Epithelial cell of proximal tubule (primary cell): ENCODE data around the gene KCTD10. TPM values are rescaled to one million over a fixed set of nuclear protein-coding genes. Genes with fewer than 3 reads are reported as not detected.

ENCODE experiments used
- DNase-seq: peaks from one replicate; pipeline ENCODE4 v3.0.0-alpha.2; 2011; ENCODE audit warnings: low read depth
- H3K4me3 ChIP-seq: 2 replicates; pipeline ENCODE4 v1.5.1; 2011; ENCODE audit warnings: low read depth, mild to moderate bottlenecking, low read length
- total RNA-seq: library from RNA; depleted of rRNA; stranded (reverse); fragments of >200 nt; gene quantifications from 2 replicates; pipeline ENCODE4 v1.2.3, GENCODE V29; 2015
- TF ChIP-seq, protein P1 (sequence below): conservative IDR thresholded peaks from 2 replicates; pipeline ENCODE4 v1.5.1; 2012; ENCODE audit warnings: low read depth, mild to moderate bottlenecking, low read length

The KCTD10 gene
- total RNA-seq, 1 donor from 2014 or later: 43.8 TPM

DNA sequence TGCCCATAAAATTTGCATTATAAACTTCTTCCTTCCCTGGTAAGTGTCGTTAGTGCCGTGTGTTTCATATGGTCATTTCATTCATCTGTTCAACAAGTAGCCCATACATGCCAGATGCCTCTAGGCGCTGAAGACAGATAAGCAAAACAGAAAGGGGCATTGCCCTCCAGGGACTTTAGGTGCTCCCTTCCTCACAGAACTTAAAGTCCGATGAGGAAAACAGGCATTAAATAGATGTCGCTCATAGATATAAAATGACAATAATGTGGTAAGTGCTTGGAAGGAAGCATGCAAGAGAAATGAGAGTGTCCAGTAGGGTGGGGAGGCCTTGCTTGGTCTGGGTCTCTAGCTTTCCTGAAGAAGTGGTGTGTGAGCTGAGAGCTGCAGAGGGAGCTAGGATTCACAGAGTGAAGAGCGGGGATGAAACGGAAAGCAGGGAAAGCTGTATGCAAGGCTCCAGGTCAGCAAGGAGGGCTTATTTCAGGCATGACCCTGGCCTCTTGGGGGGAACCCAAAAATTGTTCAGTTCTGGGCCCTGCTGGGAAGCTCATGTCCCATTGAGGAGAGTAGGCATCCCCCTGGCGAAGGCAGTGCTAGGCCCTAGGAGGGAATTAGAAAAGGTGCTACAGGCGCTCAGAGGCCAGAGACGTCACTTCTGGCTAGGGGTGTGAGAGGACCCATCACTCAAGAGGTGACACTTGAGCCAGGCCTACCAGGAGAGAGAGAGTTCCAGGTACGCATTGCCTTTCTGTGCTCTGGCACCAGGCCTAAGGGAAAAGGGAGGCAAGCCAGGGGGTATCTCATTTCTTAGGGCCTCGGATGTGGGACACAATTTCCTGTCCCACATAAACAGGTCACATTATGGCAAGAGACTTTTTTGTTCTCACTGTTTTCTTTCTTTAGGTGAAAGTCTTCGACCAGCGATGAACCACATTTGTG is 12.2 kb upstream of the KCTD10 start:
- no peak for DNase-seq
- TF ChIP-seq, protein P1, sequence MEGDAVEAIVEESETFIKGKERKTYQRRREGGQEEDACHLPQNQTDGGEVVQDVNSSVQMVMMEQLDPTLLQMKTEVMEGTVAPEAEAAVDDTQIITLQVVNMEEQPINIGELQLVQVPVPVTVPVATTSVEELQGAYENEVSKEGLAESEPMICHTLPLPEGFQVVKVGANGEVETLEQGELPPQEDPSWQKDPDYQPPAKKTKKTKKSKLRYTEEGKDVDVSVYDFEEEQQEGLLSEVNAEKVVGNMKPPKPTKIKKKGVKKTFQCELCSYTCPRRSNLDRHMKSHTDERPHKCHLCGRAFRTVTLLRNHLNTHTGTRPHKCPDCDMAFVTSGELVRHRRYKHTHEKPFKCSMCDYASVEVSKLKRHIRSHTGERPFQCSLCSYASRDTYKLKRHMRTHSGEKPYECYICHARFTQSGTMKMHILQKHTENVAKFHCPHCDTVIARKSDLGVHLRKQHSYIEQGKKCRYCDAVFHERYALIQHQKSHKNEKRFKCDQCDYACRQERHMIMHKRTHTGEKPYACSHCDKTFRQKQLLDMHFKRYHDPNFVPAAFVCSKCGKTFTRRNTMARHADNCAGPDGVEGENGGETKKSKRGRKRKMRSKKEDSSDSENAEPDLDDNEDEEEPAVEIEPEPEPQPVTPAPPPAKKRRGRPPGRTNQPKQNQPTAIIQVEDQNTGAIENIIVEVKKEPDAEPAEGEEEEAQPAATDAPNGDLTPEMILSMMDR: no peak
- no peak overlapping the region for H3K4me3 ChIP-seq

DNA sequence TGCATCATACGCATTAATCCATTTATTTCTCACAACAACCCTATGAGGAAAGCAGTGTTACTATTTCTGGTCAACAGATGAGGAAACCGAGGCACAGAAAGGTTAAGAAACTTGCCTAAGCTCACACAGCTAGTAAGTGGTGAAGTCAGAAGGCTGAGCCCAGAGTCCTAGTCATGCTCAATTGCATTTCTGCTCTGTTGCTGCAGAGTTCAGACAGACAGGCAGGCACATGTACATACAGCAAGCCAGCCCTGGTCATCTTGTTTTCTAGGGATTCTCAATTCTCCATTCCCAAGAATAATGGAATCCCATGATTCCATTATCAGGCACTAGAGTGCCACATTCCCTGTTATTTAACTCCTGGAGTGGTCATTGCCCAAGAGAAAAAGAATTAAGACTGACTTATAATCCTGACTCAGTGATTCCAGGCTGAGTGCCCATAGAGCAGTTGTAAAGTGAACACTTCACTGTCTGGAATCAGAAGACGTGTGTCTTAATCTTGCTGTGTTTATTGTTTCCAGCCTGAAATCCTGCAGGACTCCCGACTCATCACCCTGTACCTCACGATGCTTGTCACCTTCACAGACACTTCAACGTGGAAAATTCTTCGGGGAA is 11.1 kb upstream of the KCTD10 start:
- DNase-seq: no peak
- TF ChIP-seq, protein P1: no peak
- no peak overlapping the region for H3K4me3 ChIP-seq

DNA sequence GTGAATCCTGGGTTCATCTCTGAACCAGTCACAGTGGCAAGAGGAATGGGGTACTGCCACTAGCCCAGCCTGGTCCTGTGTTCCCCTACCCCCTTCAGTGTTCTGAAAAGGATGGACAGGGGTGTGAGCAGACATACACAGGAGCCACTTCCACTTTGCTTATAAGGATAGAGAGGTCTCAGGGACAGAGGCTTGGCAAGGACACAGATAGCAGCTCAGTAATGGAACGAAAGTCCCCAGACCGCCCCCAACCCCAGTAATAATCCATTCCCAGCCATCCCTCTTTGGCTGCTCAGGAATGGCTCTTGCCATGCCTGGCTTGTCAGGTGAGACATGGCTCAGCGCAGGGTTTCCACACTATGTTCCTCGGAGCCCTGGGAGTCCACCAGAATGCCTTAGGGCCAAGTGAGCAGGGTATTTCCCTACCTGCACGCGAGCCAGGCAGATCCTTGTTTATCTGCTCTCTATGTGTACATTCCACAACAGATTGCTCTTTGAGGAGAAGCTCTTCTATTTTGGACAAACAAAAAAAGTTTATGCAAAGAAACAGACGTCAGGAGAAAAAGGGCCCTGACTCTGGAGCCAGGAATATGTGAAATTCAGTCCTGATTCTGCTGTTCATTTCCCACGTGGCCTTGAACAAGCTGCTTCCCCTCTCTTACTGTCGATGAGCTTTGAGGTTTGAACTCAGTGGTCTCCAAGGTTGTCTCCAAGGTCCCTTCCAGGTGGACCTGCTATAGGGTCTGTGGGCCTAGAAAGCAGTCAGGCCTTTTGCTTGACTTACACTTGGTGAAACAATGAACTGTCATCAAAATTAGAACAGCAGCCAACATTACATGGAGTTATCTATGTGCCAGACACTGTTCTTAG is 10.3 kb upstream of the KCTD10 start:
- TF ChIP-seq, protein P1: no peak
- no peak for DNase-seq
- H3K4me3 ChIP-seq: no peak overlapping the region

DNA sequence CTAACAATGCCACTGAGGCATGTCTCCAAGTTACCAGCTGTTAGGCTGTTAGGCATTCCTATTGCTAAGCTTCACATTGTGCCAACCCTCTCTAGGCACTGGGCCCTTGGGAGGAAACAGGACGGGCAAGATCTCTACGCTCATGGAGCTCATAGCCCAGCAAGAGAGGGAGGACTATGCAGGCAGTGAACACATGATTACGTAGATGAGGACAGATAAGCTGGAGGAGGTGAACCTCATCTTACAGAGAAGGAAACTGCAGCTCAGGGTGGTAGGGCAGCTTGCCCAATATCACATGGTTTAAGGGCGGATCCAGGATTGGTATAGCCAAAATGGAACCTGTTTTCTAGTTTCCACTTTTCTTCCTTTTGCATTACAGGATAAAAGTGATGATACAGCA is 8.1 kb upstream of the KCTD10 start:
- H3K4me3 ChIP-seq: no peak overlapping the region
- TF ChIP-seq, protein P1: no peak
- no peak for DNase-seq

DNA sequence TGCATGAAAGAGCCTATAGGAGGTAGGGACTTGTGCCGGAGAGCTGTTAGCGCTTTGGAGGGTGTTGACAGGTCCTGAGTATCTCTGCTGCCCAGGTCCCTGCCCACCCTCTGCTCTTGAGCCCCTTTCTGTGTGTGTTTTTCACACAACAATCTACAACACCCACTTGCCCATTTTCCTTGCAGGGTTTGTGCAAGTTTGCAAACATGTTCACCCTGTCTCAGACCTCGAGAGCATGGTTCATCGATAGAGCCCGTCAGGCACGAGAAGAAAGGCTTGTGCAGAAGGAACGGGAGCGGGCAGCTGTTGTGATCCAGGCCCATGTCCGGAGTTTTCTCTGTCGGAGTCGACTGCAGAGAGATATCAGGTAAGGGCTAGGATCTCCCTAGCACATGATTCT is 6.2 kb upstream of the KCTD10 start:
- no peak overlapping the region for H3K4me3 ChIP-seq
- TF ChIP-seq, protein P1: no peak
- DNase-seq: no peak

DNA sequence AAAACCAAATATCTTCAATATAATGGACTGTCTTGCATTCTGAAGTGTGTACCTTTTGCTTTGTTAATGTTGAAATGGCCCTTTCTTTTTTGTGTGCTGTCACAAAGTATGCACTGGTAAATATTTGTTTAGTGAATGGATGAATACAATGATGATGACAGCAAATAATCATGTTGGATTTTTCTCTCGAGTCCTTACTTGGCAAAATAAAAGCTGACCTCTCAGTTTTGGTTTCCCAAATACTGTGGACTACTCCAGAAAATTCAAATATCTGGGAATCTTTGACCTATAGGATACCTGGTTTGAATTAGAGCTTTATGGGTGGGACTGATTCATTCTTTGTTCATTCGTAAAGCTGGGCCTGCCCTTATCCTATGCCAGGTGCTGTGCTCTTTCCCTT is 5.8 kb upstream of the KCTD10 start:
- TF ChIP-seq, protein P1: no peak
- DNase-seq: no peak
- H3K4me3 ChIP-seq: no peak overlapping the region
